A549 (cell line): ENCODE results near the gene TMEM143. TPM values are rescaled to one million over a fixed set of nuclear protein-coding genes. Genes with fewer than 3 reads are reported as not detected.

Source experiments
- BCL3 ChIP-seq: fragments of >200 bp; sonication (Bioruptor Twin); formaldehyde crosslinking; IDR thresholded peaks from 3 replicates; pipeline ENCODE4 v1.6.1; 2016
- CBX2 ChIP-seq: fragments of 200-600 bp; sonication (generic); IDR thresholded peaks from 2 replicates; pipeline ENCODE4 v1.6.1; 2016; ENCODE audit warnings: low read depth, mild to moderate bottlenecking, borderline replicate concordance
- CBX8 ChIP-seq: fragments of 200-600 bp; sonication (generic); IDR thresholded peaks from 2 replicates; pipeline ENCODE4 v1.6.1; 2016
- CEBPB ChIP-seq, 2 experiments: fragments of >200 bp in 1 of 2; sonication (Bioruptor Twin) in 1 of 2; formaldehyde crosslinking in 1 of 2; IDR thresholded peaks; 2 replicates each; pipeline ENCODE4 v1.6.1; 2012 to 2016
- CHD2 ChIP-seq: fragments of 150-350 bp; IDR thresholded peaks from 2 replicates; pipeline ENCODE4 v1.6.1; 2014; ENCODE audit warnings: low read length; ENCODE audit not compliant: partially characterized antibody
- CHD4 ChIP-seq: fragments of 200-600 bp; sonication (generic); IDR thresholded peaks from 2 replicates; pipeline ENCODE4 v1.6.1; 2016; ENCODE audit warnings: antibody characterized with exemption, mild to moderate bottlenecking, borderline replicate concordance
- CTCF ChIP-seq: fragments of >200 bp; sonication (Bioruptor Twin); formaldehyde crosslinking; IDR thresholded peaks from 3 replicates; pipeline ENCODE4 v1.5.1; 2016
- E2F6 ChIP-seq: IDR thresholded peaks from 2 replicates; pipeline ENCODE4 v1.6.1; 2012; ENCODE audit warnings: low read depth, borderline replicate concordance
- EHF ChIP-seq: fragments of 250-450 bp; sonication (Bioruptor Pico); IDR thresholded peaks from 2 replicates; pipeline ENCODE4 v1.5.0; 2020; ENCODE audit warnings: mild to moderate bottlenecking
- EHMT2 ChIP-seq: fragments of 200-600 bp; sonication (generic); IDR thresholded peaks from 2 replicates; pipeline ENCODE4 v1.6.1; 2016; ENCODE audit warnings: antibody characterized with exemption, low read depth, mild to moderate bottlenecking, moderate library complexity
- ELK1 ChIP-seq: fragments of 150-350 bp; IDR thresholded peaks from 2 replicates; pipeline ENCODE4 v1.6.1; 2014; ENCODE audit warnings: low read depth, mild to moderate bottlenecking, low read length
- EP300 ChIP-seq, 2 experiments: fragments of >200 bp; sonication (Bioruptor Twin); formaldehyde crosslinking; IDR thresholded peaks; 2 replicates in 1 of 2; 3 replicates in 1 of 2; pipeline ENCODE4 v1.6.1; 2016 to 2017
- ESRRA ChIP-seq: fragments of 150-350 bp; IDR thresholded peaks from 2 replicates; pipeline ENCODE4 v1.6.1; 2014; ENCODE audit warnings: mild to moderate bottlenecking, low read length, borderline replicate concordance
- FOXS1 ChIP-seq: fragments of 250-450 bp; sonication (Bioruptor Pico); IDR thresholded peaks from 2 replicates; pipeline ENCODE4 v1.5.0; 2020; ENCODE audit warnings: mild to moderate bottlenecking, moderate library complexity
- HDAC2 ChIP-seq: fragments of 200-600 bp; sonication (generic); IDR thresholded peaks from 2 replicates; pipeline ENCODE4 v1.6.1; 2016
- HOXB13 ChIP-seq: fragments of 250-450 bp; sonication (Bioruptor Pico); IDR thresholded peaks from 2 replicates; pipeline ENCODE4 v1.5.0; 2020; ENCODE audit warnings: low read depth, mild to moderate bottlenecking, moderate library complexity
- JUN ChIP-seq, 2 experiments: fragments of >200 bp; sonication (Bioruptor Twin); formaldehyde crosslinking; IDR thresholded peaks; 2 replicates in 1 of 2; 3 replicates in 1 of 2; pipeline ENCODE4 v1.6.1; 2016 to 2017
- KDM1A ChIP-seq: fragments of 200-600 bp; sonication (generic); IDR thresholded peaks from 2 replicates; pipeline ENCODE4 v1.6.1; 2016; ENCODE audit warnings: low read depth, mild to moderate bottlenecking
- MAFK ChIP-seq: fragments of 450-650 bp; IDR thresholded peaks from 2 replicates; pipeline ENCODE4 v1.6.1; 2014; ENCODE audit not compliant: partially characterized antibody
- MAZ ChIP-seq: fragments of 150-350 bp; IDR thresholded peaks from 2 replicates; pipeline ENCODE4 v1.6.1; 2014; ENCODE audit warnings: antibody characterized with exemption, low read depth, low read length, borderline replicate concordance
- MYC ChIP-seq: IDR thresholded peaks from 2 replicates; pipeline ENCODE4 v1.6.1; 2012; ENCODE audit warnings: mild to moderate bottlenecking, inconsistent platforms, low read length, improper control_type of control experiment, borderline replicate concordance
- NPAS2 ChIP-seq: fragments of 250-450 bp; sonication (Bioruptor Pico); IDR thresholded peaks from 2 replicates; pipeline ENCODE4 v1.8.0; 2022; ENCODE audit warnings: mild to moderate bottlenecking, moderate library complexity, borderline replicate concordance
- PBX3 ChIP-seq: IDR thresholded peaks from 2 replicates; pipeline ENCODE4 v1.6.1; 2012
- PHF8 ChIP-seq: fragments of 200-600 bp; sonication (generic); IDR thresholded peaks from 2 replicates; pipeline ENCODE4 v1.6.1; 2016; ENCODE audit warnings: low read depth, mild to moderate bottlenecking, antibody characterized with exemption, moderate library complexity, borderline replicate concordance
- POLR2AphosphoS2 ChIP-seq: conservative IDR thresholded peaks from 2 replicates; pipeline ENCODE4 v1.6.1; 2012; ENCODE audit warnings: low read length, improper control_type of control experiment, inconsistent platforms
- RAD21 ChIP-seq, 2 experiments: fragments of >200 bp in 1 of 2; sonication (Bioruptor Twin) in 1 of 2; formaldehyde crosslinking in 1 of 2; IDR thresholded peaks in 1 of 2; conservative IDR thresholded peaks in 1 of 2; 2 replicates in 1 of 2; 3 replicates in 1 of 2; pipeline ENCODE4 v1.6.1; 2012 to 2018; ENCODE audit warnings: inconsistent platforms in 1 of 2
- REST ChIP-seq: fragments of 200-600 bp; sonication (generic); IDR thresholded peaks from 2 replicates; pipeline ENCODE4 v1.6.1; 2016; ENCODE audit warnings: antibody characterized with exemption, mild to moderate bottlenecking, moderate library complexity
- RFX5 ChIP-seq: fragments of 450-650 bp; IDR thresholded peaks from 2 replicates; pipeline ENCODE4 v1.7.1; 2014; ENCODE audit warnings: antibody characterized with exemption, mild to moderate bottlenecking, moderate library complexity
- SMC3 ChIP-seq: fragments of >200 bp; sonication (Bioruptor Twin); formaldehyde crosslinking; IDR thresholded peaks from 3 replicates; pipeline ENCODE4 v1.6.1; 2018; ENCODE audit warnings: inconsistent platforms
- TP53 ChIP-seq: fragments of 250-450 bp; sonication (Bioruptor Pico); IDR thresholded peaks from 2 replicates; pipeline ENCODE4 v1.5.0; 2021; ENCODE audit warnings: mild to moderate bottlenecking, moderate library complexity
- ZC3H11A ChIP-seq: fragments of 450-650 bp; IDR thresholded peaks from 2 replicates; pipeline ENCODE4 v1.6.1; 2014; ENCODE audit warnings: antibody characterized with exemption, mild to moderate bottlenecking
- ZNF302 ChIP-seq: fragments of 250-450 bp; sonication (Bioruptor Pico); IDR thresholded peaks from 2 replicates; pipeline ENCODE4 v1.9.0; 2021; ENCODE audit warnings: inconsistent platforms, mild to moderate bottlenecking, moderate library complexity
- polyA plus RNA-seq, 4 experiments: library from polyadenylated mRNA; depleted of rRNA in 3 of 4; stranded (reverse); fragments of >200 nt; fragmentation: RNase III in 1 of 4; extraction: RNeasy Plus Mini Kit Qiagen cat#74134 plus additional on column Dnase treatment in 1 of 4; gene quantifications; 2 replicates in 3 of 4; 3 replicates in 1 of 4; pipeline ENCODE4 v1.2.3, GENCODE V29; 2011 to 2017

TMEM143 gene
- polyA plus RNA-seq, 2 of the 4 experiments (the other 2 are of a cell fraction), result 6.4 to 7.4 TPM

- peak; percentile 75 for TF ChIP-seq FOXS1 (CRISPR knock-in tag)
- no peak for TF ChIP-seq CTCF
- TF ChIP-seq HOXB13 (CRISPR knock-in tag), result peak; percentile 72; the same call in 1 of the 2 replicates
- no peak for TF ChIP-seq POLR2AphosphoS2
- peak; percentile 77; the same call in 1 of the 2 replicates for TF ChIP-seq EHF (CRISPR knock-in tag)
- 0 out of 2 replicates have a peak, but pooled peaks have one; percentile 66 for TF ChIP-seq TP53 (CRISPR knock-in tag)
- TF ChIP-seq CEBPB (IDR thresholded peaks at IDR 0.05), result no peak
- TF ChIP-seq BCL3, result peak; percentile 56; the same call in 1 of the 3 replicates
- TF ChIP-seq MAFK, result no peak
- peak; percentile 87 for TF ChIP-seq E2F6
- no peak for TF ChIP-seq EP300 (IDR thresholded peaks at IDR 0.05)
- TF ChIP-seq PBX3, result no peak; the same call in 1 of the 2 replicates
- no peak for TF ChIP-seq REST
- TF ChIP-seq RFX5, result no peak
- peak; percentile 77 to 82 for TF ChIP-seq JUN (IDR thresholded peaks at IDR 0.05)
- no peak for TF ChIP-seq CHD4
- no peak for TF ChIP-seq MAZ
- TF ChIP-seq ZNF302 (CRISPR knock-in tag), result no peak
- no peak for TF ChIP-seq CHD2
- TF ChIP-seq NPAS2 (CRISPR knock-in tag), result no peak
- TF ChIP-seq PHF8, result peak; percentile 15; the same call in 1 of the 2 replicates
- no peak for TF ChIP-seq HDAC2
- no peak for TF ChIP-seq CBX8
- TF ChIP-seq EHMT2, result no peak
- TF ChIP-seq SMC3, result no peak
- peak; percentile 90 for TF ChIP-seq MYC
- no peak for TF ChIP-seq CBX2
- TF ChIP-seq KDM1A, result no peak
- TF ChIP-seq ESRRA, result no peak
- TF ChIP-seq RAD21 (conservative IDR thresholded peaks at IDR 0.05 in 1 of 2, IDR thresholded peaks at IDR 0.05 in 1 of 2), result 0 out of 5 replicates have a peak, but pooled peaks of 1 of the 2 experiments have one; percentile 6
- TF ChIP-seq ELK1, result no peak
- no peak for TF ChIP-seq ZC3H11A
Measured at GRCh38 chr19:48321622-48322591, 41.8 kb downstream of the TMEM143 start (continued).
